WERI-Rb-1 (cell line): ENCODE measurements around the gene COX6B1.

ENCODE experiments used
- DNase-seq: peaks from one replicate; pipeline ENCODE4 v3.0.0-alpha.2; 2020
- H3K27ac ChIP-seq: fragments of 250-450 bp; sonication (Bioruptor Pico); 2 replicates; pipeline ENCODE4 v1.5.1; 2020; ENCODE audit warnings: mild to moderate bottlenecking, moderate library complexity
- H3K27me3 ChIP-seq: fragments of 250-450 bp; sonication (Bioruptor Pico); 2 replicates; pipeline ENCODE4 v1.5.1; 2021; ENCODE audit warnings: mild to moderate bottlenecking, low read depth, moderate library complexity; ENCODE audit not compliant: insufficient read depth, severe bottlenecking
- H3K36me3 ChIP-seq: fragments of 250-450 bp; sonication (Bioruptor Pico); 2 replicates; pipeline ENCODE4 v1.5.1; 2020; ENCODE audit warnings: mild to moderate bottlenecking, moderate library complexity
- H3K4me3 ChIP-seq: 2 replicates; pipeline ENCODE4 v1.5.1; 2011; ENCODE audit warnings: low read depth, mild to moderate bottlenecking, control low read depth, low read length
- H3K9me3 ChIP-seq: fragments of 250-450 bp; sonication (Bioruptor Pico); 2 replicates; pipeline ENCODE4 v1.5.1; 2021; ENCODE audit warnings: mild to moderate bottlenecking, moderate library complexity; ENCODE audit not compliant: severe bottlenecking
- CTCF ChIP-seq: IDR thresholded peaks from 2 replicates; pipeline ENCODE4 v1.5.1; 2011; ENCODE audit warnings: low read depth, mild to moderate bottlenecking, control low read depth, inconsistent platforms, low read length

The COX6B1 gene

GRCh38 chr19:35619290-35619923 is 28.7 kb upstream of the COX6B1 start:
- no peak overlapping the region for H3K27ac ChIP-seq
- H3K4me3 ChIP-seq: no peak overlapping the region
- H3K27me3 ChIP-seq: no peaks in the 10 kb centered on the region
- no peaks in the 10 kb centered on the region for H3K9me3 ChIP-seq
- DNase-seq: no peak
- TF ChIP-seq CTCF: no peak
- H3K36me3 ChIP-seq: peaks cover 59% of the 10 kb centered on the region

- H3K9me3 ChIP-seq: no peaks in the 10 kb centered on the region
- H3K4me3 ChIP-seq: no peak overlapping the region
- no peaks in the 10 kb centered on the region for H3K27me3 ChIP-seq
- no peak overlapping the region for H3K27ac ChIP-seq
- H3K36me3 ChIP-seq: peaks cover 54% of the 10 kb centered on the region
- no peak for DNase-seq
- no peak for TF ChIP-seq CTCF
These were observed 28.1 kb upstream of the COX6B1 start for GRCh38 chr19:35620001-35620400.

GRCh38 chr19:35621708-35622107 is 26.4 kb upstream of the COX6B1 start:
- H3K36me3 ChIP-seq: peaks cover 39% of the 10 kb centered on the region
- TF ChIP-seq CTCF: no peak
- DNase-seq: no peak

GRCh38 chr19:35622750-35623149 is 25.4 kb upstream of the COX6B1 start:
- TF ChIP-seq CTCF: no peak
- Histone ChIP-seq H3K9me3 (no peaks in the 10 kb centered on the region), H3K36me3 (peaks cover 28% of the 10 kb centered on the region), H3K4me3 (no peak overlapping the region), H3K27me3 (no peaks in the 10 kb centered on the region), H3K27ac (no peak overlapping the region)
- DNase-seq: no peak

More at GRCh38 chr19:35621708-35622107, 26.4 kb upstream of the COX6B1 start:
- Histone ChIP-seq H3K9me3 (no peaks in the 10 kb centered on the region), H3K27me3 (no peaks in the 10 kb centered on the region), H3K27ac (no peak overlapping the region), H3K4me3 (no peak overlapping the region)

GRCh38 chr19:35623327-35624010 is 24.7 kb upstream of the COX6B1 start:
- H3K27me3 ChIP-seq: no peaks in the 10 kb centered on the region
- no peak for TF ChIP-seq CTCF
- H3K9me3 ChIP-seq: no peaks in the 10 kb centered on the region
- H3K36me3 ChIP-seq: peaks cover 24% of the 10 kb centered on the region
- H3K4me3 ChIP-seq: no peak overlapping the region
- no peak for DNase-seq
- H3K27ac ChIP-seq: no peak overlapping the region

- DNase-seq: no peak
- Histone ChIP-seq H3K9me3 (no peaks in the 10 kb centered on the region), H3K27me3 (no peaks in the 10 kb centered on the region), H3K27ac (peak overlapping the region; percentile 67), H3K4me3 (peak overlapping the region; percentile 97), H3K36me3 (peaks cover 30% of the 10 kb centered on the region)
- no peak for TF ChIP-seq CTCF
These were observed 19.9 kb upstream of the COX6B1 start for GRCh38 chr19:35628264-35628564.
